K562 (cell line): ENCODE results near the gene GRK1. TPM values are rescaled to one million over a fixed set of nuclear protein-coding genes. Genes with fewer than 3 reads are reported as not detected.

Source experiments
- ATAC-seq: fragments of 200-7000 bp; cut with Tn5 transposase; 3 replicates; pipeline ENCODE4 v1.9.1; 2020; ENCODE audit warnings: moderate library complexity
- BruUV-seq: library from RNA; stranded (reverse); fragments of 400-500 nt; replicated peaks from 2 replicates; lab custom pipeline; 2021; lab: Mats Ljungman, UMichigan
- CTCF ChIA-PET: fragments of 300-600 bp; formaldehyde crosslinking; extraction: SDS; loops from one replicate; lab custom pipeline; 2021; ENCODE audit warnings: low intra/inter-chr PET ratio; lab: Yijun Ruan, JAX
- POLR2A ChIA-PET: fragments of 300-600, 350-650 bp; sonication (Branson Sonifier 250); formaldehyde crosslinking; extraction: SDS; loops from one replicate; lab custom pipeline; 2021; ENCODE audit warnings: antibody characterized with exemption, inconsistent platforms; lab: Yijun Ruan, JAX
- DNase-seq, 4 experiments: peaks; one replicate each; pipeline versions ENCODE4 v3.0.0 to v3.0.0-alpha.2; 2011 to 2018; ENCODE audit warnings: low spot score in 3 of 4, mixed read lengths in 3 of 4; ENCODE audit errors: extremely low read depth in 1 of 4
- FAIRE-seq: peaks from 2 replicates; lab custom pipeline; 2011; peaks lifted over from hg19 to GRCh38; lab: Jason Lieb, UNC
- H2AFZ ChIP-seq: 2 replicates; pipeline ENCODE4 v1.6.0; 2011; ENCODE audit warnings: low read depth, low read length, control low read depth, inconsistent platforms
- H3K27ac ChIP-seq: fragments of 200-600 bp; 3 replicates; pipeline ENCODE4 v1.8.0; 2011; ENCODE audit warnings: low read depth, mild to moderate bottlenecking, control low read depth, inconsistent platforms, low read length, moderate library complexity, mixed read lengths; ENCODE audit errors: extremely low read depth
- H3K27me3 ChIP-seq, 2 experiments: fragments of 300-600 bp in 1 of 2; 2 replicates in 1 of 2; 3 replicates in 1 of 2; pipeline versions ENCODE4 v1.6.0 to v1.8.0; 2011; ENCODE audit warnings: inconsistent platforms in 2 of 2, low read length in 2 of 2, mild to moderate bottlenecking in 1 of 2, mixed read lengths in 1 of 2, moderate library complexity in 1 of 2; ENCODE audit not compliant: control insufficient read depth in 2 of 2, insufficient read depth in 2 of 2
- H3K36me3 ChIP-seq: fragments of 300-600 bp; 3 replicates; pipeline ENCODE4 v1.8.0; 2011; ENCODE audit warnings: mild to moderate bottlenecking, low read length, inconsistent platforms; ENCODE audit not compliant: control insufficient read depth, insufficient read depth
- H3K4me1 ChIP-seq, 2 experiments: fragments of 200-600 bp in 1 of 2; replicated peaks in 1 of 2; 2 replicates in 1 of 2; 3 replicates in 1 of 2; pipeline versions ENCODE4 v1.5.1 to v1.8.0; 2011; ENCODE audit warnings: inconsistent platforms in 2 of 2, low read length in 2 of 2, mild to moderate bottlenecking in 1 of 2, mixed read lengths in 1 of 2, moderate library complexity in 1 of 2; ENCODE audit not compliant: control insufficient read depth in 2 of 2, insufficient read depth in 2 of 2
- H3K4me2 ChIP-seq: 2 replicates; pipeline ENCODE4 v1.6.1; 2011; ENCODE audit warnings: low read length, control low read depth, inconsistent platforms, mixed read lengths; ENCODE audit not compliant: insufficient read depth
- H3K4me3 ChIP-seq: fragments of 200-600 bp; sonication (generic), shearing (Covaris generic); 2 replicates; pipeline ENCODE4 v1.5.1; 2016; ENCODE audit warnings: control low read depth, inconsistent platforms
- H3K79me2 ChIP-seq: fragments of 200-600 bp; 3 replicates; pipeline ENCODE4 v1.8.0; 2011; ENCODE audit warnings: low read length, inconsistent platforms; ENCODE audit not compliant: control insufficient read depth, insufficient read depth
- H3K9ac ChIP-seq, 2 experiments: 2 replicates each; pipeline versions ENCODE4 v1.6.0 to v1.6.1; 2011; ENCODE audit warnings: low read depth in 2 of 2, low read length in 2 of 2, control low read depth in 1 of 2, inconsistent platforms in 1 of 2, mild to moderate bottlenecking in 1 of 2, mixed read lengths in 1 of 2; ENCODE audit not compliant: insufficient read depth in 1 of 2
- H3K9me1 ChIP-seq: one replicate; pipeline ENCODE4 v1.6.0; 2011; ENCODE audit warnings: inconsistent platforms, mild to moderate bottlenecking, low read length, moderate library complexity; ENCODE audit not compliant: control insufficient read depth, insufficient read depth
- H3K9me3 ChIP-seq: replicated peaks from 2 replicates; pipeline ENCODE4 v1.5.1; 2011; ENCODE audit warnings: low read depth, low read length, inconsistent platforms; ENCODE audit not compliant: control insufficient read depth, insufficient read depth
- H4K20me1 ChIP-seq: replicated peaks from 2 replicates; pipeline ENCODE4 v1.6.1; 2011; ENCODE audit warnings: low read length, inconsistent platforms, mixed read lengths; ENCODE audit not compliant: control insufficient read depth, insufficient read depth
- RBM39 ChIP-seq: fragments of 200-400 bp; formaldehyde crosslinking; optimal IDR thresholded peaks from 2 replicates; pipeline ENCODE3; 2018; ENCODE audit warnings: low read depth, low read length
- SMARCB1 ChIP-seq: IDR thresholded peaks from 2 replicates; pipeline ENCODE4 v1.6.1; 2011; ENCODE audit warnings: improper control_type of control experiment, low read depth; ENCODE audit not compliant: insufficient read length
- SUPT5H ChIP-seq: fragments of 450-650 bp; IDR thresholded peaks from 2 replicates; pipeline ENCODE4 v1.6.1; 2016
- ZNF551 ChIP-seq: fragments of 250-450 bp; sonication (Bioruptor Pico); IDR thresholded peaks from 2 replicates; pipeline ENCODE4 v1.5.0; 2021; ENCODE audit warnings: mild to moderate bottlenecking, moderate library complexity
- WGBS: fragments of 100-300 bp; shearing (Covaris generic); methylation state at CpG from one replicate; pipeline ENCODE4 v1.1.6; 2016; ENCODE audit warnings: low coverage, mixed read lengths; ENCODE audit not compliant: insufficient coverage; ENCODE audit errors: missing lambda C conversion rate; 5-methylcytosine and 5-hydroxymethylcytosine counted together
- in situ Hi-C: fragments of 300-500 bp; cut with MboI; formaldehyde crosslinking; loops from 4 replicates; pipeline ENCODE4 v1.15.0; 2018; ENCODE audit warnings: inconsistent platforms, mixed read lengths
- intact Hi-C: fragments of 100-400 bp; cut with micrococcal nuclease; formaldehyde crosslinking; loops from 2 replicates; pipeline ENCODE4 v1.14.2; 2022
- polyA plus RNA-seq, 8 experiments: library from polyadenylated mRNA; depleted of rRNA in 4 of 8; stranded (reverse) in 5 of 8; unstranded in 3 of 8; fragments of >200 nt; fragmentation: Nextera tagmentation in 2 of 8; fragmentation: Illumina TruSeq in 1 of 8; extraction: Ambion mirVana in 2 of 8; extraction: Trizol in 1 of 8; gene quantifications; 2 replicates each; pipeline versions ENCODE4 v1.2.1 to v1.2.3, GENCODE V29; 2011 to 2014; ENCODE audit warnings: inconsistent platforms in 1 of 8, missing spikeins in 1 of 8
- total RNA-seq, 7 experiments: library from RNA; depleted of rRNA in 6 of 7; stranded (reverse); fragments of >200 nt in 6 of 7; fragmentation: Illumina TruSeq in 2 of 7; extraction: Trizol in 2 of 7; gene quantifications; 2 replicates each; pipeline versions ENCODE4 v1.2.1 to v1.2.3, GENCODE V29; 2011 to 2021; ENCODE audit warnings: low replicate concordance in 1 of 7
- TF ChIP-seq, protein P1 (sequence below), 2 experiments: fragments of 450-650 bp in 1 of 2; sonication (generic) in 1 of 2; formaldehyde crosslinking in 1 of 2; IDR thresholded peaks in 1 of 2; conservative IDR thresholded peaks in 1 of 2; 2 replicates each; pipeline versions ENCODE4 v1.6.1 to v1.8.1; 2016 to 2023; ENCODE audit warnings: mild to moderate bottlenecking in 2 of 2, moderate library complexity in 2 of 2, inconsistent platforms in 1 of 2, missing genetic modification reagents in 1 of 2
- TF ChIP-seq, protein P2 (sequence below): fragments of 450-650 bp; IDR thresholded peaks from one replicate; pipeline ENCODE4 v1.6.1; 2018; ENCODE audit warnings: mild to moderate bottlenecking, moderate library complexity; ENCODE audit not compliant: partially characterized antibody

GRK1 gene
- total and polyA plus RNA-seq, 9 of the 15 experiments (the other 6 are each of a cell fraction or from before 2014, with no cell fraction given): 0.09 TPM; not detected in 8

DNA sequence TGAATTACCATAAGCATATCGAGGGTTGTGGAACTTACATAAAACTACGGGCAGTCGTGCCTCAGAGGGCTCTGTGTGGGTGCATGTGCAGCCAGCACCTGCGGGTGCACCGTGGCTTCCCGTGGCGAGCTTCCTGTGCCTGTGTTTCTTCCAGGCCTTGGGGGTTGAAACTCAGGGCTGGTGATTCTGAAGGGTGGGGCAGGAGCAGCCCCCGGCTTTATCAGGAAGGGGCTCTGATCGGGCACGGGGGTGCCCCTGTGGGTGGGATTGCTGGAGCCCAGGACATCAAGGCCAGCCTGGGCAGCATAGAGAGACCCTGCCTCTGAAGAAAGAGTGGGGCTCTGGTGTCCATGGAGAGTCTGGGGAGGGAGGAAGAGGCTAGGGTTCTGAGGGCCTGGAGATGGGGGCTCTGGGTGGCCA is 20.1 kb upstream of the GRK1 start:
- WGBS: 93% methylated on average over 8 of the region's 10 CpGs
- no peaks in the 10 kb centered on the region for H3K4me1 ChIP-seq
- FAIRE-seq (no peak), DNase-seq (no peak), ATAC-seq (no peak)
- H3K4me2 ChIP-seq: no peak overlapping the region
- in situ Hi-C loops (no loop called here), intact Hi-C loops (no loop called here)
- no peaks in the 10 kb centered on the region for H3K79me2 ChIP-seq
- no peak overlapping the region for H3K27ac ChIP-seq
- no peak overlapping the region for H3K4me3 ChIP-seq
- H3K36me3 ChIP-seq: peaks cover under 1% of the 10 kb centered on the region; the same call in 2 of the 3 replicates
- no peaks in the 10 kb centered on the region for H3K9me1 ChIP-seq
- no peaks in the 10 kb centered on the region for H4K20me1 ChIP-seq
- CTCF ChIA-PET: no interaction called here
- no peak overlapping the region for H2AFZ ChIP-seq
- TF ChIP-seq, protein P1, sequence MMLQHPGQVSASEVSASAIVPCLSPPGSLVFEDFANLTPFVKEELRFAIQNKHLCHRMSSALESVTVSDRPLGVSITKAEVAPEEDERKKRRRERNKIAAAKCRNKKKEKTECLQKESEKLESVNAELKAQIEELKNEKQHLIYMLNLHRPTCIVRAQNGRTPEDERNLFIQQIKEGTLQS (IDR thresholded peaks at IDR 0.05): no peak
- TF ChIP-seq, protein P1 (CRISPR knock-in tag; conservative IDR thresholded peaks at IDR 0.05): no peak
- no peak for TF ChIP-seq SMARCB1
- no peak for TF ChIP-seq ZNF551 (CRISPR knock-in tag)
- TF ChIP-seq RBM39: no peak
- TF ChIP-seq, protein P2, sequence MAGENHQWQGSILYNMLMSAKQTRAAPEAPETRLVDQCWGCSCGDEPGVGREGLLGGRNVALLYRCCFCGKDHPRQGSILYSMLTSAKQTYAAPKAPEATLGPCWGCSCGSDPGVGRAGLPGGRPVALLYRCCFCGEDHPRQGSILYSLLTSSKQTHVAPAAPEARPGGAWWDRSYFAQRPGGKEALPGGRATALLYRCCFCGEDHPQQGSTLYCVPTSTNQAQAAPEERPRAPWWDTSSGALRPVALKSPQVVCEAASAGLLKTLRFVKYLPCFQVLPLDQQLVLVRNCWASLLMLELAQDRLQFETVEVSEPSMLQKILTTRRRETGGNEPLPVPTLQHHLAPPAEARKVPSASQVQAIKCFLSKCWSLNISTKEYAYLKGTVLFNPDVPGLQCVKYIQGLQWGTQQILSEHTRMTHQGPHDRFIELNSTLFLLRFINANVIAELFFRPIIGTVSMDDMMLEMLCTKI: no peak
- no peak for TF ChIP-seq SUPT5H
- BruUV-seq: no TSS peak
- no peak overlapping the region for H3K9ac ChIP-seq
- peaks cover 0 to 8% of the 10 kb centered on the region in 2 experiments; a peak in 2 of 5 replicates for H3K27me3 ChIP-seq
- POLR2A ChIA-PET: no interaction called here
- peaks cover 5% of the 10 kb centered on the region for H3K9me3 ChIP-seq
